OCI-LY3 (cell line): ENCODE measurements around the gene RNF115.
"Not testable (repeated sequence)": the region's sequence is repeated elsewhere in the genome, so short reads cannot be mapped to it uniquely, and the experiment has no call there.

Source experiments
- H2AFZ ChIP-seq: fragments of 200-600, 300-600 bp; shearing (Covaris generic); 2 replicates; pipeline ENCODE4 v1.6.0; 2014; ENCODE audit warnings: antibody characterized with exemption, low read depth, low read length
- H3K27ac ChIP-seq: fragments of 200-600, 300-600 bp; sonication (generic); 2 replicates; pipeline ENCODE4 v1.5.1; 2014; ENCODE audit warnings: mild to moderate bottlenecking, low read length, moderate library complexity, mixed read lengths
- H3K27me3 ChIP-seq: fragments of 200-600, 300-600 bp; sonication (generic); 2 replicates; pipeline ENCODE4 v1.6.1; 2014; ENCODE audit warnings: low read depth, low read length, mixed read lengths
- H3K36me3 ChIP-seq: fragments of 200-600, 300-600 bp; sonication (generic); replicated peaks from 2 replicates; pipeline ENCODE3; 2014; ENCODE audit warnings: low read depth, low read length, mixed read lengths
- H3K4me1 ChIP-seq: fragments of 300-600, 200-600 bp; sonication (generic); 2 replicates; pipeline ENCODE4 v1.6.1; 2014; ENCODE audit warnings: low read length, mixed read lengths
- H3K4me2 ChIP-seq: fragments of 200-600, 300-600 bp; sonication (generic); 2 replicates; pipeline ENCODE4 v1.6.1; 2014; ENCODE audit warnings: low read length, mixed read lengths
- H3K4me3 ChIP-seq: fragments of 300-600, 200-600 bp; sonication (generic); 2 replicates; pipeline ENCODE4 v1.5.1; 2014; ENCODE audit warnings: antibody characterized with exemption, mild to moderate bottlenecking, low read length, moderate library complexity
- H3K79me2 ChIP-seq: fragments of 300-600, 200-600 bp; shearing (Covaris generic); 2 replicates; pipeline ENCODE4 v1.6.1; 2014; ENCODE audit warnings: mild to moderate bottlenecking, low read length, mixed read lengths
- H3K9ac ChIP-seq: fragments of 300-600, 200-600 bp; shearing (Covaris generic); 2 replicates; pipeline ENCODE4 v1.6.0; 2014; ENCODE audit warnings: mild to moderate bottlenecking, low read length, moderate library complexity
- H3K9me3 ChIP-seq: fragments of 200-600, 300-600 bp; shearing (Covaris generic); 2 replicates; pipeline ENCODE4 v1.6.1; 2014; ENCODE audit warnings: low read length, mixed read lengths; ENCODE audit not compliant: insufficient read depth
- H4K20me1 ChIP-seq: fragments of 200-600, 300-600 bp; sonication (generic); 2 replicates; pipeline ENCODE4 v1.6.1; 2016; ENCODE audit warnings: low read length, mixed read lengths; ENCODE audit not compliant: insufficient read depth
- EZH2phosphoT487 ChIP-seq: fragments of 200-600 bp; shearing (Covaris generic); IDR thresholded peaks from 2 replicates; pipeline ENCODE4 v1.6.1; 2018; ENCODE audit warnings: antibody characterized with exemption, mixed run types, low read depth
- TF ChIP-seq, protein P1 (sequence below): fragments of 200-600, 300-600 bp; sonication (generic); IDR thresholded peaks from 2 replicates; pipeline ENCODE4 v1.5.1; 2014; ENCODE audit warnings: antibody characterized with exemption, low read length, low read depth

RNF115 gene

DNA sequence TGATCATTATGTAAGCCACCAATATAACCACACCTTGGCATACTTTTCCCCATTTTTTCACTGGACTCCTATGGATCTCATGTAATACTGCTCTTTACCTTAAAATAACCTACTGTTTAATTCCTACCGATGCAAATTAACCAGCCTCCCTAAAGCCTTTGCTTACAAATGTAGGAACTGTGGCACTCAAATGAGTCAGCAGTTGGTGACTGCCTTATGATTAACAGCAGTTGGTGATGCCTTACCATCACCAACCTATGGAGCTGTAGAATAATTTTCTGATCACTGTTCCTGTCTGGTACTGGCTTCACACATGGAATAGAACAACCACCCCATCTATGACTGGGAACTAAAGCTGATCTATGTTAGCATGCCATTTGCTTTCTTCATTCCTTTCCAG lies 13.8 kb upstream of the RNF115 start:
- H3K27ac ChIP-seq, result no peak overlapping the region
- H3K4me2 ChIP-seq, result no peak overlapping the region
- H4K20me1 ChIP-seq, result no peaks in the 10 kb centered on the region
- H3K27me3 ChIP-seq, result no peaks in the 10 kb centered on the region
- H3K9me3 ChIP-seq, result no peaks in the 10 kb centered on the region
- H3K79me2 ChIP-seq, result no peaks in the 10 kb centered on the region
- H3K36me3 ChIP-seq, result peaks cover 70% of the 10 kb centered on the region
- no peaks in the 10 kb centered on the region for H3K4me1 ChIP-seq
- no peak overlapping the region for H3K9ac ChIP-seq
- H3K4me3 ChIP-seq, result no peak overlapping the region
- H2AFZ ChIP-seq, result no peak overlapping the region
- no peak for TF ChIP-seq EZH2phosphoT487
- TF ChIP-seq, protein P1, sequence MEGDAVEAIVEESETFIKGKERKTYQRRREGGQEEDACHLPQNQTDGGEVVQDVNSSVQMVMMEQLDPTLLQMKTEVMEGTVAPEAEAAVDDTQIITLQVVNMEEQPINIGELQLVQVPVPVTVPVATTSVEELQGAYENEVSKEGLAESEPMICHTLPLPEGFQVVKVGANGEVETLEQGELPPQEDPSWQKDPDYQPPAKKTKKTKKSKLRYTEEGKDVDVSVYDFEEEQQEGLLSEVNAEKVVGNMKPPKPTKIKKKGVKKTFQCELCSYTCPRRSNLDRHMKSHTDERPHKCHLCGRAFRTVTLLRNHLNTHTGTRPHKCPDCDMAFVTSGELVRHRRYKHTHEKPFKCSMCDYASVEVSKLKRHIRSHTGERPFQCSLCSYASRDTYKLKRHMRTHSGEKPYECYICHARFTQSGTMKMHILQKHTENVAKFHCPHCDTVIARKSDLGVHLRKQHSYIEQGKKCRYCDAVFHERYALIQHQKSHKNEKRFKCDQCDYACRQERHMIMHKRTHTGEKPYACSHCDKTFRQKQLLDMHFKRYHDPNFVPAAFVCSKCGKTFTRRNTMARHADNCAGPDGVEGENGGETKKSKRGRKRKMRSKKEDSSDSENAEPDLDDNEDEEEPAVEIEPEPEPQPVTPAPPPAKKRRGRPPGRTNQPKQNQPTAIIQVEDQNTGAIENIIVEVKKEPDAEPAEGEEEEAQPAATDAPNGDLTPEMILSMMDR, result no peak

DNA sequence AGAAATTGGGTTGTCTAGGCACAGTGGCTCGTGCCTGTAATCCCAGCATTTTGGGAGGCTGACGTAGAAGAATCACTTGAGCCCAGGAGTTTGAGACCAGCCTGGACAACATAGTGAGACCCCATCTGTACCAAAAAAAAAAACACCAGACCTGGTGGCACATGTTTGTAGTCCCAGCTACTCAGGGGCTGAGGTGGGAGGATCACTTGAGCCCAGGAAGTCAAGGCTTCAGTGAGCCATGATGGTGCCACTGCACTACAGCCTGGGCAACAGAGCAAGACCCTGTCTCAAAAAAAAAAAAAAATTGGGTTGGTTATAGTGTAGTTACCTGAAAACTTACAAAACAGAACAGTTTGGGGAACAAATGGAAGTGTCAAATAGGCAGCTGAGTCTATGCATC lies 6.9 kb upstream of the RNF115 start:
- H4K20me1 ChIP-seq, H2AFZ ChIP-seq, H3K9me3 ChIP-seq, H3K4me1 ChIP-seq, H3K4me3 ChIP-seq, H3K27me3 ChIP-seq, H3K9ac ChIP-seq, H3K4me2 ChIP-seq, H3K27ac ChIP-seq: not testable (repeated sequence)
- H3K36me3 ChIP-seq, result peaks cover 76% of the 10 kb centered on the region
- H3K79me2 ChIP-seq, result peaks cover 12% of the 10 kb centered on the region

DNA sequence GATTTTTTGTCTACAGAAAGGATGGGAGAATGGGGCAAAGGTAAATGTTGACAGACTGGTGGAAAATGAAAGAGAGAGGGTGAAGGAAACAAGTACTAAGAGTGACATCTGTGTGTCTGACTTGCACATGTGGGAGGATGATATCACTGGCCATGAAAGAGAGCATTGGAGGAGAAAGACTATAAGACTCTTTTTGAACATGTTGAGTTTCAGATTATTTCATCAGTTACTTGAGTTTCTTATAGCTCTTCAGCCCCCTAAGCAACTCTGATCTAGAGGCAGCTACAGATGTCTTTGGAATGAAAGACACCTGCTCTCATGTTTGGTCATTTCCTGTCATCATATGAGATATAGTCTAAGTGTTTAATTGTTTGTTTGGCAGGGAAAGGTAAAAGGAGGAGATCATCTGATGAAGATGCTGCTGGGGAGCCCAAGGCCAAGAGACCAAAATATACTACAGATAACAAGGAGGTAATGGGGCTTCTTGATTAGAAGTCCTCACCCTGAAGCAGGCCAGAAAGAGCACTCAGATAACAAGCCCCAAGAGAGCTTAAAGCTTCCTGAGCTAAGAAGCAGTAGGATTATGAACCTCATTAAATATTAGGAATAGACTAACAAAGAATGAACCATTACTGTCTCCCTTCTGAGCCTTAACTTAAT lies 4.6 kb upstream of the RNF115 start:
- Histone ChIP-seq H3K79me2 (peaks cover 35% of the 10 kb centered on the region), H3K4me2 (no peak overlapping the region)

DNA sequence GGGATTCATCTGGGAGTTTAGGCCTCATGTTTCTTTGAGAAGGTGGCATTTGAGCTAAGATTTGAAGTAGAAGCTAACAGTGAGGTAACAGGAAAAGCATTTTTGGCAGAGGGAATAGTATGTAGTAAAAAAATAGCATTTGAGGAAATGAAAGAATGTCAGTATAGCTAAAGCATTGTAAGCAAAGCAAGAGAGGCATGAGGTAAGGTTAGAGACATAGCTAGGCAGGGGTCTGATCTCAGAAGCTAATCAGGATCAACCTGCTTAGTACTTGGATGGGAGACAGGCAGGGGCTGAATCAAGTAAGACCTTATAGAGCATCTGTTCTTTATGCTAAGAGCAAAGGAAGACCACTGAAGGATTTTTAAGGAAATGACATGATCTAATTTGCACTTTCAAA lies 4.1 kb upstream of the RNF115 start:
- Histone ChIP-seq H3K27me3 (no peaks in the 10 kb centered on the region), H3K36me3 (peaks cover 61% of the 10 kb centered on the region), H2AFZ (no peak overlapping the region), H4K20me1 (no peaks in the 10 kb centered on the region), H3K79me2 (peaks cover 37% of the 10 kb centered on the region), H3K4me1 (peaks cover 9% of the 10 kb centered on the region), H3K9ac (no peak overlapping the region), H3K4me2 (no peak overlapping the region), H3K4me3 (no peak overlapping the region), H3K27ac (no peak overlapping the region), H3K9me3 (no peaks in the 10 kb centered on the region)
- TF ChIP-seq, protein P1, result no peak
- TF ChIP-seq EZH2phosphoT487, result no peak

More for the DNA sequence above, 4.6 kb upstream of the RNF115 start:
- Histone ChIP-seq H3K27ac (no peak overlapping the region), H2AFZ (no peak overlapping the region), H3K36me3 (peaks cover 67% of the 10 kb centered on the region), H3K9me3 (no peaks in the 10 kb centered on the region), H3K27me3 (no peaks in the 10 kb centered on the region), H3K4me3 (no peak overlapping the region), H3K4me1 (peaks cover 9% of the 10 kb centered on the region), H4K20me1 (no peaks in the 10 kb centered on the region), H3K9ac (no peak overlapping the region)
- TF ChIP-seq EZH2phosphoT487, result no peak
- TF ChIP-seq, protein P1, result no peak
